NCI-H1930 (cell line): ENCODE results near the gene INHA.

ENCODE experiments used
- DNase-seq, 2 experiments: peaks; one replicate each; lab custom pipeline; 2025; lab: John Stamatoyannopoulos, UW

The INHA gene

GRCh38 chr2:219574484-219575311 lies 2.6 kb downstream of the INHA start:
- DNase-seq = no peak

- DNase-seq = no peak
These were observed 3.7 kb downstream of the INHA start for GRCh38 chr2:219575566-219576504.

- peak in 1 of 2 experiments; percentile 54 for DNase-seq
These were observed 4.6 kb downstream of the INHA start for GRCh38 chr2:219576505-219577388.

GRCh38 chr2:219578811-219579613 lies 6.9 kb downstream of the INHA start:
- DNase-seq = no peak

- DNase-seq = no peak
These were observed 9.2 kb downstream of the INHA start for GRCh38 chr2:219581346-219581745.

- no peak for DNase-seq
These were observed 19.0 kb downstream of the INHA start for GRCh38 chr2:219591091-219591490.

- DNase-seq = no peak
These were observed 20.6 kb downstream of the INHA start for GRCh38 chr2:219592736-219593135.

GRCh38 chr2:219593154-219593553 lies 21.0 kb downstream of the INHA start:
- no peak for DNase-seq

- DNase-seq = no peak
These were observed 23.1 kb downstream of the INHA start for GRCh38 chr2:219595256-219595655.

- DNase-seq = no peak
These were observed 24.9 kb downstream of the INHA start for GRCh38 chr2:219596954-219597551.

GRCh38 chr2:219597552-219598307 lies 25.6 kb downstream of the INHA start, which contains the start of gene STK11IP:
Gene STK11IP, plus strand, starts transcription at chr2:219597857. Its CDS starts 263 bp downstream, at chr2:219598120.
- peak; percentile 90 to 91 for DNase-seq

GRCh38 chr2:219598308-219599078 lies 26.4 kb downstream of the INHA start:
- no peak for DNase-seq

- no peak for DNase-seq
These were observed 31.7 kb downstream of the INHA start for GRCh38 chr2:219603771-219604170.

- no peak for DNase-seq
These were observed 33.5 kb downstream of the INHA start for GRCh38 chr2:219605607-219605954.

GRCh38 chr2:219607931-219608330 lies 35.8 kb downstream of the INHA start:
- DNase-seq = no peak

GRCh38 chr2:219608399-219608964 lies 36.4 kb downstream of the INHA start:
- no peak for DNase-seq

- DNase-seq = no peak
These were observed 37.1 kb downstream of the INHA start for GRCh38 chr2:219609149-219609750.

GRCh38 chr2:219611306-219611705 lies 39.2 kb downstream of the INHA start:
- no peak for DNase-seq
